Vagina (tissue), 2 donors: ENCODE measurements around the gene KCNIP2.

Experiments used
- POLR2AphosphoS5 ChIP-seq, 2 donors: sonication (generic); formaldehyde crosslinking; IDR thresholded peaks; one replicate each; pipeline ENCODE4 v1.9.0; 2017; ENCODE audit warnings: antibody characterized with exemption in 2 of 2, mild to moderate bottlenecking in 2 of 2, low read depth in 1 of 2; ENCODE audit not compliant: insufficient read depth in 1 of 2
- TF ChIP-seq, protein P1 (sequence below), 3 experiments: fragments of 450-650 bp in 2 of 3; fragments of 200-600 bp in 1 of 3; sonication (generic) in 1 of 3; IDR thresholded peaks; one replicate each; pipeline ENCODE4 v1.5.1; 2017 to 2019; ENCODE audit warnings: antibody characterized with exemption in 3 of 3, mild to moderate bottlenecking in 2 of 3, moderate library complexity in 2 of 3

DNA sequence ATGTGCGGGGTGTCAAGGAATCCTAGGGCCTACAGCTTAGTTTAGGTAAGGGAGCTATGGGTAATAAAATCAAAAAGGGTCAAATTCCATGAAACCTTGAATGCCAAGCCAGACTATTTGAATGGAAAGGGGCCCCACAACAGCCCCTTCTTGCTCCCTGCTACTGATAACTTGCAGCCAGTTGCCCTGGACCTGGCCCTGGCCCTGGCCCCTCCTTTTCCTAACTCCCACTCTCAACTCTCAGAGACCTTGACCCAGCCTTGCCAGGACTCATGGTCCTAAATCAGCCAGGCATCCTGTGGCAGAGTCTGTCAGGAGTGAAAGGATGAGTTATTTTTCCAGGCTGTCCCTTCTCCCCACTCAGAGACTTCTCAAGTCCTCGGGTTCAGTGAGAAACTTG lies 5.9 kb downstream of the KCNIP2 start:
- TF ChIP-seq, protein P1, sequence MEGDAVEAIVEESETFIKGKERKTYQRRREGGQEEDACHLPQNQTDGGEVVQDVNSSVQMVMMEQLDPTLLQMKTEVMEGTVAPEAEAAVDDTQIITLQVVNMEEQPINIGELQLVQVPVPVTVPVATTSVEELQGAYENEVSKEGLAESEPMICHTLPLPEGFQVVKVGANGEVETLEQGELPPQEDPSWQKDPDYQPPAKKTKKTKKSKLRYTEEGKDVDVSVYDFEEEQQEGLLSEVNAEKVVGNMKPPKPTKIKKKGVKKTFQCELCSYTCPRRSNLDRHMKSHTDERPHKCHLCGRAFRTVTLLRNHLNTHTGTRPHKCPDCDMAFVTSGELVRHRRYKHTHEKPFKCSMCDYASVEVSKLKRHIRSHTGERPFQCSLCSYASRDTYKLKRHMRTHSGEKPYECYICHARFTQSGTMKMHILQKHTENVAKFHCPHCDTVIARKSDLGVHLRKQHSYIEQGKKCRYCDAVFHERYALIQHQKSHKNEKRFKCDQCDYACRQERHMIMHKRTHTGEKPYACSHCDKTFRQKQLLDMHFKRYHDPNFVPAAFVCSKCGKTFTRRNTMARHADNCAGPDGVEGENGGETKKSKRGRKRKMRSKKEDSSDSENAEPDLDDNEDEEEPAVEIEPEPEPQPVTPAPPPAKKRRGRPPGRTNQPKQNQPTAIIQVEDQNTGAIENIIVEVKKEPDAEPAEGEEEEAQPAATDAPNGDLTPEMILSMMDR (IDR thresholded peaks at IDR 0.05), result no peak
- no peak for TF ChIP-seq POLR2AphosphoS5 (IDR thresholded peaks at IDR 0.05; ENCODE audit: insufficient read depth in 1 of 2, low read depth in 1 of 2)
